Gastroesophageal sphincter (tissue), 4 donors: Measurements from ENCODE around the gene IBA57. TPM values are rescaled to one million over a fixed set of nuclear protein-coding genes. Genes with fewer than 3 reads are reported as not detected.

ENCODE experiments used
- ATAC-seq: fragments of 150-250 bp; one replicate; pipeline ENCODE4 v1.9.1; 2016; ENCODE audit warnings: mild to moderate bottlenecking, moderate library complexity
- H3K27ac ChIP-seq, 4 donors: fragments of 200-600 bp; sonication (generic) in 3 of 4; 1 replicate in 3 of 4; 2 replicates in 1 of 4; pipeline ENCODE4 v1.5.1; 2016 to 2019
- H3K27me3 ChIP-seq: fragments of 200-600 bp; sonication (generic); one replicate; pipeline ENCODE4 v1.5.1; 2019
- H3K36me3 ChIP-seq, 2 donors: fragments of 200-600 bp; sonication (generic); one replicate each; pipeline ENCODE4 v1.5.1; 2019; ENCODE audit warnings: control low read depth in 1 of 2
- H3K4me1 ChIP-seq, 3 donors: fragments of 200-600 bp; sonication (generic); 1 replicate in 2 of 3; 2 replicates in 1 of 3; pipeline ENCODE4 v1.5.1; 2016 to 2019; ENCODE audit warnings: control low read depth in 2 of 3
- H3K4me3 ChIP-seq, 2 donors: fragments of 200-600 bp; sonication (generic); one replicate each; pipeline ENCODE4 v1.5.1; 2019; ENCODE audit warnings: mild to moderate bottlenecking in 1 of 2, moderate library complexity in 1 of 2
- H3K9me3 ChIP-seq, 3 donors: fragments of 200-600 bp; sonication (generic); one replicate each; pipeline ENCODE4 v1.5.1; 2017 to 2019; ENCODE audit warnings: control low read depth in 2 of 3
- EP300 ChIP-seq: sonication (generic); formaldehyde crosslinking; IDR thresholded peaks from one replicate; pipeline ENCODE4 v1.6.1; 2017; ENCODE audit warnings: antibody characterized with exemption, mild to moderate bottlenecking
- POLR2A ChIP-seq, 2 donors: fragments of 450-650 bp; IDR thresholded peaks; one replicate each; pipeline ENCODE4 v1.6.1; 2017; ENCODE audit warnings: antibody characterized with exemption in 2 of 2, mild to moderate bottlenecking in 2 of 2, moderate library complexity in 1 of 2
- POLR2AphosphoS5 ChIP-seq: sonication (generic); formaldehyde crosslinking; IDR thresholded peaks from one replicate; pipeline ENCODE4 v1.6.1; 2017; ENCODE audit warnings: antibody characterized with exemption
- WGBS, 2 donors: methylation state at CpG; one replicate each; pipeline ENCODE4 v1.1.5; 2018; ENCODE audit warnings: low coverage in 1 of 2; 5-methylcytosine and 5-hydroxymethylcytosine counted together
- total RNA-seq, 4 donors: library from RNA; depleted of rRNA; stranded (reverse); fragments of >200 nt; gene quantifications; one replicate each; pipeline ENCODE4 v1.1.0, GENCODE V29; 2016
- TF ChIP-seq, protein P1 (sequence below), 4 experiments: fragments of 200-600 bp in 2 of 4; fragments of 450-650 bp in 2 of 4; sonication (generic) in 1 of 4; IDR thresholded peaks; one replicate each; pipeline ENCODE4 v1.5.1; 2017 to 2019; ENCODE audit warnings: antibody characterized with exemption in 4 of 4, mild to moderate bottlenecking in 2 of 4, moderate library complexity in 2 of 4

The IBA57 gene
- total RNA-seq, 4 donors from 2014 or later, result 4.2 to 11.3 (median 7.4) TPM

DNA sequence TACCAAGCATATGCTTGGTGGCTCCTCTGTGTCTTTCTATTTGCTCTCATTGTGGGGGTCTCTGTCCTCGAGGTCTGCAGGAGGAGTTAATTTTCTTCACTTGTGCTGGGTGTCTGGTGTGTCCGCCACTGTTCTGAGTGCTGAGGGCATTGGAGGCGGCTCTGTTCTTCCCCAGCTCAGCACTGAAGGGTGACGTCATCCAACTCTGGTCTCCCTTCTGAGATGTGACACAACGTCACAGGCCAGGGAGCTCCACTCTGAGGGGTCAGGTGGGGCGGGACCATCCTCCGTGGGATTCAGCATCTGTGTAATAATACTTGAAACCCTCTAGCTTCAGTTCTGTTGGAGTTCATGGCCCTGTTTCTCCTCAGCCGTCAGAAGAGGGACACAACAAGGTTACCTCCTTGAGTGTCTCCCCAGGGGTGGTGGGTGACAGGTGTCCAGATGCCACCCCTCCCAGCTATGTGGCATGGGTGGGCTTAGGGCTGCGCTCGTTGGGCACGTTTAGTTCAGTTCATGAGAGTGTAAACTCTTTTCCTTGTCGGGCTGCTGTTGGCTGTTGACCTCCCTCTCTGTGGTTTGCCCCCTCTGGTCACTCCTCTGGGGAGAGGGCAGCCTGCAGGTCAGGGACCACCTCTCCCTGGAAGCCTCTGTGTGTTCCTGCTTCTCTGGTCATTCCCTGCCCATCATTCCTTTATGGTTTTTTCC lies 3.1 kb downstream of the IBA57 start:
- no peak overlapping the region for H3K4me3 ChIP-seq
- no peaks in the 10 kb centered on the region for H3K36me3 ChIP-seq
- no peaks in the 10 kb centered on the region for H3K9me3 ChIP-seq
- no peaks in the 10 kb centered on the region for H3K27me3 ChIP-seq
- no peak for TF ChIP-seq EP300
- TF ChIP-seq, protein P1, sequence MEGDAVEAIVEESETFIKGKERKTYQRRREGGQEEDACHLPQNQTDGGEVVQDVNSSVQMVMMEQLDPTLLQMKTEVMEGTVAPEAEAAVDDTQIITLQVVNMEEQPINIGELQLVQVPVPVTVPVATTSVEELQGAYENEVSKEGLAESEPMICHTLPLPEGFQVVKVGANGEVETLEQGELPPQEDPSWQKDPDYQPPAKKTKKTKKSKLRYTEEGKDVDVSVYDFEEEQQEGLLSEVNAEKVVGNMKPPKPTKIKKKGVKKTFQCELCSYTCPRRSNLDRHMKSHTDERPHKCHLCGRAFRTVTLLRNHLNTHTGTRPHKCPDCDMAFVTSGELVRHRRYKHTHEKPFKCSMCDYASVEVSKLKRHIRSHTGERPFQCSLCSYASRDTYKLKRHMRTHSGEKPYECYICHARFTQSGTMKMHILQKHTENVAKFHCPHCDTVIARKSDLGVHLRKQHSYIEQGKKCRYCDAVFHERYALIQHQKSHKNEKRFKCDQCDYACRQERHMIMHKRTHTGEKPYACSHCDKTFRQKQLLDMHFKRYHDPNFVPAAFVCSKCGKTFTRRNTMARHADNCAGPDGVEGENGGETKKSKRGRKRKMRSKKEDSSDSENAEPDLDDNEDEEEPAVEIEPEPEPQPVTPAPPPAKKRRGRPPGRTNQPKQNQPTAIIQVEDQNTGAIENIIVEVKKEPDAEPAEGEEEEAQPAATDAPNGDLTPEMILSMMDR (IDR thresholded peaks at IDR 0.05), result no peak
- TF ChIP-seq POLR2AphosphoS5, result no peak
- TF ChIP-seq POLR2A (IDR thresholded peaks at IDR 0.05), result no peak
- peaks cover 0 to 31% (median 0%) of the 10 kb centered on the region in 3 donors for H3K4me1 ChIP-seq
- 20 to 83% methylated on average over 1 to 10 of the region's 12 CpGs for WGBS, 2 donors
- no peak overlapping the region for H3K27ac ChIP-seq
- no peak for ATAC-seq

DNA sequence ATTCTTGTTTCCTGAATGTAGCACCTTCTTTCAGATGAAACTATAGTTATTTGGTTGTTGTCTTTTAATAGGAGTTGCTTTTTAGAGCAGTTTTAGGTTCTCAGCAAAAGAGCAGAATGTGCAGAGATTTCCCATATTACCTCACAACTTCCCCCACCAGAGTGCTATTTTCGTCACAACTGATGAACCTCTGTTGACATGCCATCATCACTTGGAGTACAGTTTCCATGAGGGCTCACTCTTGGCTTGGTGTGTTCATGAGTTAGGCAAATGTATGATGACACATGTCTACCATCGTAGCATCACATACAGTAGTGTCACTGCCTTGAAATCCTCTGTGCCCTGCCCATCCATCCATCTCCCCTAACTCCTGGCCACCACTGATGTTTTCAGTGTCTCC lies 3.7 kb downstream of the IBA57 start:
- no peak for ATAC-seq
- H3K4me1 ChIP-seq, result peaks cover 0 to 30% (median 0%) of the 10 kb centered on the region in 3 donors
- H3K9me3 ChIP-seq, result no peaks in the 10 kb centered on the region
- H3K27ac ChIP-seq, result no peak overlapping the region
- H3K27me3 ChIP-seq, result no peaks in the 10 kb centered on the region
- 86 to 100% methylated on average over 1 to 2 of the region's 2 CpGs for WGBS, 2 donors
- H3K36me3 ChIP-seq, result no peaks in the 10 kb centered on the region
- no peak overlapping the region for H3K4me3 ChIP-seq
- TF ChIP-seq POLR2AphosphoS5 (no peak), EP300 (no peak), POLR2A (IDR thresholded peaks at IDR 0.05) (no peak)
- TF ChIP-seq, protein P1 (IDR thresholded peaks at IDR 0.05), result no peak

DNA sequence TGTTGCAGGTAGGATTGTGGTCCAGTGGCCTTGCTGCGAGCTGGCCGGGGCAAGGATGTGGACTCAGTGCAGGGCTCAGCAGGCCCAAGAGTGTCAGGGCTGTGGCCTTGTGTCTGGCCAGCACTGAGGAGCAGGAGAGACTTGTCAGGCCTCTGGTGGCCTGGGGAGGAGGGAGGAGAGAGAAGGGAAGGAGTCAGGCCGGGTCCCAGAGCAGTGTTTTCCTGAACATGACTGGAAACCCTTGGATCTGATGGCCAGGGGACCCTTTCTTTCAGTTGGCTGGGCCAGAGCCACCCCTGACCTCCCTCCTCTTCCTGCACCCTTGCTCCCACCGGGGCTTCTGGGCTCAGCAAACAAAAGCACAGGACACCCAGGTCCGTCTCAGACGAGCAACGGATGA lies 5.1 kb downstream of the IBA57 start:
- Histone ChIP-seq H3K4me3 (no peak overlapping the region), H3K4me1 (peaks cover 0 to 22% (median 0%) of the 10 kb centered on the region in 3 donors), H3K27me3 (no peaks in the 10 kb centered on the region), H3K9me3 (no peaks in the 10 kb centered on the region), H3K36me3 (peaks cover 0 to 12% of the 10 kb centered on the region in 2 donors), H3K27ac (no peak overlapping the region)
- ATAC-seq, result no peak
- TF ChIP-seq POLR2AphosphoS5, result no peak
- TF ChIP-seq, protein P1 (IDR thresholded peaks at IDR 0.05), result no peak
- TF ChIP-seq POLR2A (IDR thresholded peaks at IDR 0.05), result no peak
- TF ChIP-seq EP300, result no peak
- WGBS, 2 donors, result 100% methylated on average over 1 to 3 of the region's 7 CpGs

DNA sequence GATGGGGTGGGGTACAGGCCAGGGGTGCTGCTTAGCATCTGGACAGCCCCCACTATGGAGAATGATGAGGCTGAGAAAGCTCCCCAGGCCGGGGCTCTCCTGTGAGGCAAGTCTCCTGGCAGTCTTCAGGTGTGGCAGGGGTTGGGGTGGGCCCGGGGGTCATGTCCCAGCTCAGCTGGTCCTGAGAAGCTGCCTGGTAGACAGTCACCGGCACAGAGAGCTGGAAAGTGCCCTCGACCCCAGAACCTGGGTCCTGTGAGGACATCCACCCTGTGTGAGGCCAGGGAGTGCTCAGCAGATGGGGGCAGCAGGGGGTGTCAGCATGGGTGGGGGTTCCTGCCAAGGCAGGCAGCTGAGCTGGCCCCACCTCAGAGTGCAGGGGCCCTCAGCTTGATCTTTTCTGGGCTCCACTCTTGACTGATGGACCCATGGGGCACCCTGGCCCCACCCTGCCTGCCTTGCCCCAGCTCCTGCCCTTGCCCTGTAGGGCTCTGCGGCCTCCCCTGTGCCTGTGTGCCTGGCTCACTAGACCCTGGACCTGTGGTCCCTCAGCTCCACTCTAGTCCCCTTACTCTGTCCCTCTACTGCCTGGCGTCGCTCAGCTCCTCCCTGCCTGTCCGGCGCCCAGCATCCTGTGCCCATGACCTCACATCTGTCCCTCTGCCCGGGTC lies 5.8 kb downstream of the IBA57 start:
- TF ChIP-seq, protein P1 (IDR thresholded peaks at IDR 0.05), result no peak
- no peak for TF ChIP-seq POLR2AphosphoS5
- TF ChIP-seq POLR2A (IDR thresholded peaks at IDR 0.05), result no peak
- TF ChIP-seq EP300, result no peak
- H3K27ac ChIP-seq, result no peak overlapping the region
- ATAC-seq, result no peak

More for the DNA sequence above, 5.8 kb downstream of the IBA57 start:
- H3K36me3 ChIP-seq, result peaks cover 0 to 19% of the 10 kb centered on the region in 2 donors
- 40 to 76% methylated on average over 2 to 5 of the region's 10 CpGs for WGBS, 2 donors
- peaks cover 0 to 18% (median 0%) of the 10 kb centered on the region in 3 donors for H3K4me1 ChIP-seq
- no peaks in the 10 kb centered on the region for H3K9me3 ChIP-seq
- no peak overlapping the region for H3K4me3 ChIP-seq
- no peaks in the 10 kb centered on the region for H3K27me3 ChIP-seq
